Hepatocyte (in vitro differentiated cells): ENCODE results near the gene BEST2. TPM values are rescaled to one million over a fixed set of nuclear protein-coding genes. Genes with fewer than 3 reads are reported as not detected.

Experiments
- DNase-seq: peaks from one replicate; pipeline ENCODE4 v3.0.0-alpha.2; 2016; ENCODE audit warnings: low spot score
- H2AFZ ChIP-seq: fragments of 200-600 bp; sonication (generic); 2 replicates; pipeline ENCODE4 v1.6.0; 2016; ENCODE audit warnings: antibody characterized with exemption, mild to moderate bottlenecking
- H3K27ac ChIP-seq: fragments of 200-600 bp; sonication (generic); 2 replicates; pipeline ENCODE4 v1.5.1; 2016; ENCODE audit warnings: mild to moderate bottlenecking
- H3K27me3 ChIP-seq: fragments of 200-600 bp; sonication (generic); 2 replicates; pipeline ENCODE4 v1.6.1; 2016
- H3K36me3 ChIP-seq: fragments of 200-600 bp; sonication (generic); replicated peaks from 2 replicates; pipeline ENCODE4 v1.5.1; 2016; ENCODE audit warnings: low read depth; ENCODE audit not compliant: insufficient read depth
- H3K4me1 ChIP-seq: fragments of 200-600 bp; sonication (generic); 2 replicates; pipeline ENCODE4 v1.5.1; 2016; ENCODE audit warnings: mild to moderate bottlenecking, moderate library complexity; ENCODE audit not compliant: insufficient read depth
- H3K4me2 ChIP-seq: fragments of 200-600 bp; sonication (generic); 2 replicates; pipeline ENCODE4 v1.6.0; 2016
- H3K4me3 ChIP-seq: fragments of 200-600 bp; sonication (generic); 2 replicates; pipeline ENCODE4 v1.5.1; 2016; ENCODE audit warnings: mild to moderate bottlenecking
- H3K79me2 ChIP-seq: fragments of 200-600 bp; sonication (generic); 2 replicates; pipeline ENCODE4 v1.6.0; 2017; ENCODE audit warnings: mild to moderate bottlenecking
- H3K9me2 ChIP-seq: fragments of 200-600 bp; sonication (generic); replicated peaks from 2 replicates; pipeline ENCODE4 v1.6.0; 2017; ENCODE audit warnings: mild to moderate bottlenecking; ENCODE audit not compliant: insufficient read depth
- H3K9me3 ChIP-seq: fragments of 200-600 bp; sonication (generic); 2 replicates; pipeline ENCODE4 v1.5.1; 2016; ENCODE audit warnings: low read depth, mild to moderate bottlenecking
- H4K20me1 ChIP-seq: fragments of 200-600 bp; sonication (generic); 2 replicates; pipeline ENCODE4 v1.6.0; 2016; ENCODE audit warnings: mild to moderate bottlenecking; ENCODE audit not compliant: insufficient read depth, poor library complexity, severe bottlenecking
- CTCF ChIP-seq: fragments of 200-600 bp; sonication (generic); IDR thresholded peaks from 2 replicates; pipeline ENCODE4 v1.5.1; 2016; ENCODE audit warnings: antibody characterized with exemption, mild to moderate bottlenecking; ENCODE audit not compliant: poor library complexity
- EZH2 ChIP-seq: fragments of 200-600 bp; sonication (generic); IDR thresholded peaks from 2 replicates; pipeline ENCODE4 v1.6.1; 2016; ENCODE audit warnings: antibody characterized with exemption, mild to moderate bottlenecking, borderline replicate concordance
- EZH2phosphoT487 ChIP-seq: fragments of 200-600 bp; sonication (generic); IDR thresholded peaks from one replicate; pipeline ENCODE4 v1.6.1; 2018; ENCODE audit warnings: antibody characterized with exemption, mild to moderate bottlenecking, low read depth, moderate library complexity; ENCODE audit not compliant: unreplicated experiment, severe bottlenecking
- WGBS: methylation state at CpG from one replicate; pipeline ENCODE4 v1.1.6; 2016; ENCODE audit warnings: low lambda C conversion rate; ENCODE audit errors: missing lambda C conversion rate; 5-methylcytosine and 5-hydroxymethylcytosine counted together
- polyA plus RNA-seq: library from polyadenylated mRNA; unstranded; fragments of >200 nt; fragmentation: Nextera tagmentation; extraction: Ambion mirVana; gene quantifications from 2 replicates; pipeline ENCODE4 v1.2.1, GENCODE V29; 2016
- total RNA-seq: library from RNA; depleted of rRNA; stranded (reverse); fragments of >200 nt; gene quantifications from 2 replicates; pipeline ENCODE4 v1.2.3, GENCODE V29; 2014

BEST2 gene
- total and polyA plus RNA-seq, 2 experiments from 2014 or later = not detected

DNA sequence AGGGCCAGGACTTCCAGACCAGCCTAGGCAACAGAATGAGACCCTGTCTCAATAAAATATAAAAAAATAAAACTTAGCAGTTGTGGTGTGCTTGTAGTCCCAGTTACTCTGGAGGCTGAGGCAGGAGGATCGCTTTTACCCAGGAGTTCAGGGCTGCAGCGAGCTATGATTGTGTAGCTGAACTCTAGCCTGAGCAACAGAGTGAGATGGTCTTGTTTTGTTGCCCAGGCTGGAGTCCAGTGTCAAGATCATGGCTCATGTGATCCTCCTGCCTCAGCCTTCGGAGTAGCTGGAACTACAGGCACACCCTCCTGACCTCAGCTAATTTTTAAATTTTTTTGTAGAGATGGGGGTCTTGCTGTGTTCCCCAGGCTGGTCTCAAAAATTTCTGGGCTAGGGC is 35.4 kb downstream of the BEST2 start:
- H3K4me1 ChIP-seq = peaks cover 74% of the 10 kb centered on the region
- H3K27me3 ChIP-seq = no peaks in the 10 kb centered on the region
- H3K9me3 ChIP-seq = no peaks in the 10 kb centered on the region
- no peak overlapping the region for H3K4me2 ChIP-seq
- H3K9me2 ChIP-seq = no peaks in the 10 kb centered on the region
- no peaks in the 10 kb centered on the region for H3K36me3 ChIP-seq
- H3K27ac ChIP-seq = peak overlapping the region; percentile 99
- no peaks in the 10 kb centered on the region for H4K20me1 ChIP-seq
- H2AFZ ChIP-seq = no peak overlapping the region
- peaks cover 5% of the 10 kb centered on the region for H3K79me2 ChIP-seq
- TF ChIP-seq EZH2phosphoT487 = no peak
- TF ChIP-seq CTCF = no peak
- no peak for TF ChIP-seq EZH2
- 97% methylated on average over 3 of the region's 3 CpGs for WGBS
- H3K4me3 ChIP-seq = no peak overlapping the region
- no peak for DNase-seq

GRCh38 chr19:12787458-12787857 is 35.9 kb downstream of the BEST2 start:
- no peaks in the 10 kb centered on the region for H3K27me3 ChIP-seq
- peaks cover 3% of the 10 kb centered on the region for H4K20me1 ChIP-seq
- H3K27ac ChIP-seq = peak overlapping the region; percentile 99
- peaks cover 10% of the 10 kb centered on the region for H3K79me2 ChIP-seq
- no peaks in the 10 kb centered on the region for H3K9me3 ChIP-seq
- no peak for DNase-seq
- no peak overlapping the region for H2AFZ ChIP-seq
- no peak overlapping the region for H3K4me3 ChIP-seq
- peaks cover 70% of the 10 kb centered on the region for H3K4me1 ChIP-seq
- H3K36me3 ChIP-seq = no peaks in the 10 kb centered on the region
- TF ChIP-seq CTCF = no peak
- TF ChIP-seq EZH2phosphoT487 = no peak
- TF ChIP-seq EZH2 = no peak
- H3K4me2 ChIP-seq = peak overlapping the region; percentile 84
- 88% methylated on average over 10 of the region's 10 CpGs for WGBS
- no peaks in the 10 kb centered on the region for H3K9me2 ChIP-seq

DNA sequence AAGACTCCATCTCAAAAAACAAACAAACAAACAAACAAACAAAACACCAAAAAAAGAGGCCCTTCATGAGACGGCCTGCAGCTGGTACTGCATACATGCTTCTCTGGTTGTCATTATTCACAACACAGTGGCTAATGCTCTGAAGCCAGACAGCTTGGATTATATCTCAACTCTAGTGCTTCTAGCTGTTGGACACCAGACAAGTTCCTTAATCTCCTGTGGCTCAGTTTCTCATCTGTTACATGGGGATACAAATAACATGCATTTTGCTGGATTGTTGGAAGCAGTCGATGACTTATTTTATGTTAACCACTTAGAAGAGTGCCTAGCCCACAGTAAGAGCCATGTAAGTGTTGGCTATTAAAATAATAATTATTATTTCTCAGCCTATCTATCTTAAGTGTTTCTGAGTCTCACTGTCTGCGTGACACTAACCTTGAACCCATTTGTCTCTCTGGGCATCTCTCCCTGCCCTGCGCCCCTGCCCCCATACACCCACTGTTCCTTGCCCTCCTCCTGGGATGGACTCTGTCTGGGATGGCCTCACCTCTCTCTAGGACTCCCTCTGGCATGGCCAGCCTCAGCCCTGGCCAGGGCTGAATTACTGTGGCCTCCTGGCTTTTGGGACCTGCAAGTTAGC is 36.6 kb downstream of the BEST2 start:
- Histone ChIP-seq H3K79me2 (peaks cover 17% of the 10 kb centered on the region), H3K36me3 (no peaks in the 10 kb centered on the region), H4K20me1 (peaks cover 10% of the 10 kb centered on the region), H3K27ac (peak overlapping the region; percentile 99), H3K4me2 (peak overlapping the region; percentile 84), H3K9me2 (no peaks in the 10 kb centered on the region), H3K9me3 (no peaks in the 10 kb centered on the region), H3K27me3 (no peaks in the 10 kb centered on the region), H2AFZ (no peak overlapping the region), H3K4me1 (peaks cover 66% of the 10 kb centered on the region), H3K4me3 (no peak overlapping the region)
- 69% methylated on average over 4 of the region's 4 CpGs for WGBS
- TF ChIP-seq EZH2 (no peak), CTCF (no peak), EZH2phosphoT487 (no peak)
- DNase-seq = no peak
